HG03196 (cell line): ENCODE measurements around the gene ZSCAN29.

ENCODE experiments used
- ATAC-seq: cut with Tn5 transposase; IDR thresholded peaks from one replicate; pipeline ENCODE4 v1.9.1; 2021; ENCODE audit not compliant: unreplicated experiment

Gene ZSCAN29

GRCh38 chr15:43352693-43353382 is 18.0 kb downstream of the ZSCAN29 start:
- no peak for ATAC-seq

GRCh38 chr15:43347114-43347513 is 23.7 kb downstream of the ZSCAN29 start:
- no peak for ATAC-seq

GRCh38 chr15:43346305-43346704 is 24.5 kb downstream of the ZSCAN29 start:
- ATAC-seq: no peak

- peak; percentile 35 for ATAC-seq
These were observed 40.1 kb downstream of the ZSCAN29 start for GRCh38 chr15:43330780-43331087.

GRCh38 chr15:43329960-43330779 is 40.7 kb downstream of the ZSCAN29 start, which contains the start of gene LCMT2:
LCMT2 (minus strand) TSS chr15:43330573; CDS start chr15:43330489, 84 bp downstream.
- peak; percentile 81 for ATAC-seq

GRCh38 chr15:43329217-43329959 is 41.5 kb downstream of the ZSCAN29 start:
- ATAC-seq: no peak

- no peak for ATAC-seq
These were observed 45.7 kb downstream of the ZSCAN29 start for GRCh38 chr15:43325039-43325684.

GRCh38 chr15:43318990-43319771 is 51.7 kb downstream of the ZSCAN29 start:
- ATAC-seq: no peak

- ATAC-seq: no peak
These were observed 53.2 kb downstream of the ZSCAN29 start for GRCh38 chr15:43317566-43318184.

GRCh38 chr15:43316971-43317346 is 53.9 kb downstream of the ZSCAN29 start:
- ATAC-seq: no peak

- no peak for ATAC-seq
These were observed 54.5 kb downstream of the ZSCAN29 start for GRCh38 chr15:43316016-43316970.

- ATAC-seq: no peak
These were observed 56.7 kb downstream of the ZSCAN29 start for GRCh38 chr15:43314171-43314570.

GRCh38 chr15:43312378-43312777 is 58.5 kb downstream of the ZSCAN29 start:
- no peak for ATAC-seq
